HG03521 (cell line): ENCODE data around the gene DNAH14.
"Not testable (repeated sequence)": the region's sequence is repeated elsewhere in the genome, so short reads cannot be mapped to it uniquely, and the experiment has no call there.

Source experiments
- ATAC-seq: cut with Tn5 transposase; IDR thresholded peaks from one replicate; pipeline ENCODE4 v1.9.1; 2021; ENCODE audit warnings: mild to moderate bottlenecking, moderate library complexity; ENCODE audit not compliant: unreplicated experiment

The DNAH14 gene

DNA sequence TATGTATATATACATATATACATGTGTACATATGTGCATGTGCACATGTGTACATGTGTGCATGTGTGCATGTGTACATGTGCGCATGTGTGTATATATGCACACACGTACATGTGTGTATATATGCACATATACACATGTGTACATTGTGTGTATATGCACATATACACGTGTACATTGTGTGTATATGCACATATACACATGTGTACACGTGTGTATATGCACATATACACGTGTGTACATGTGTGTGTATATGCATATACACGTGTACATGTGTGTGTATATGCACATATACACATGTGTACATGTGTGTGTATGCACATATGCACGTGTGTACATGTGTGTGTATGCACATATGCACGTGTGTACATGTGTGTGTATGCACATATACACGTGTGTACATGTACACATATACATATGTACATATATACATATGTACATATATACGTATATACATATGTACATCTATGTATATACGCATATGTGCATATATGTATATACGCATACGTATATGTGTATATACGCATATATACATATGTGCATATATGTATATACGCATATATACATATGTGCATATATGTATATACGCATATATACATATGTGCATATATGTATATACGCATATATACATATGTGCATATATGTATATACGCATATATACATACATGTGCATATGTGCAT, 405.8 kb downstream of the DNAH14 start:
- not testable (repeated sequence) for ATAC-seq

DNA sequence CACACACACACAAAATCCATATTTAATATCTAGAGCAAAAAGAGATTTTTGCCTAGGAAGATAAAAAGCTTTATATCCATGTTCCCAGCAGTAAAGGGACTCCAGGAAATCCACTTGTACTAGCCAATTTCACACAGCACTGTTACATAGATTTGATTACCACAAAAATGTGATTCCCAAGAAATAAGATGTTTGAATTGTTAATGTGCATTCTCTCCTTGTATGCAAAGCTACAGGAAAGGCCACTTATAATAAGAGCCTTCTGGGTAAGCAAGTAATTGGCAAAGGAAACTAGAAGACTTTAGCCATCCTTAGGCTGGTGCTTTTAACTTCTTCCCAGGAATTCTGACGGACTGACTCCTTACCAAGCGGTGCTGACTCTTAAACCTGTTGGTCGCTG, 409.1 kb downstream of the DNAH14 start:
- ATAC-seq: no peak

DNA sequence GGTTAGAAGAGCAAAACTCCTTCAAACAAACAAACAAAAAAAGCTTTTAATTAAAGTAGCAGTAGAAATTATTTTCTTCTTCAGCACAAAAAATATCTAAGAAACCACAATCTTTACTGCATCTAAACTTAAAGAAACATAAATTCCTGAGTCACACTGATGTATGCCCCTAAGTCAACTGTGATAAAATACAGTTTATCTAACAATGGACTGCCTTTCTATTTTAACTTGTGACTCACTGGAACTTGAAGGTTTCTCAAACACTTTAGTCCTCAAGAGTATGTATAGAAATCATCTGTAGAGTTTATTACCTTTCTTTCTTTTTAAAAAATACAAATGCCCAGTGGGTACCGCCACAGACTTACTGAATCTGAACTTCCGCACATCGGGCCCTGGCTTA, 412.2 kb downstream of the DNAH14 start:
- ATAC-seq: no peak

DNA sequence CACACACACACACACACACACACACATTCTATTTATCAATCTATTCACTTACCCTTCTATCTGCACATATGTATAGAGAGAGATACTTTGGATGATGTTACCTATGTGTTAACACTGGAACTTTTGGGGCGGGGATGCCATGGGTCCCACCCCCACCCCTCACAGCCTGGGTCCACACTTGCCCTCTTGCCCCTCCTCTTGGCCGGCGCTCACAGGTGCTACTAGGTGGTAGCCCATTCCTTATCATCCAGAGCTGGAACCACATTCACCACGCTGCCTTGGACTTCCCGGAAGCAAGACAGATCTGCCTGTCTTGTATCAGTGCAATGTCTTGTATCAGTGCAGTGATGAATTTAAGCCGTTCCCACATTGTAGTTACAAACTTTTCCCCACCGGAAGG, 413.2 kb downstream of the DNAH14 start:
- no peak for ATAC-seq

DNA sequence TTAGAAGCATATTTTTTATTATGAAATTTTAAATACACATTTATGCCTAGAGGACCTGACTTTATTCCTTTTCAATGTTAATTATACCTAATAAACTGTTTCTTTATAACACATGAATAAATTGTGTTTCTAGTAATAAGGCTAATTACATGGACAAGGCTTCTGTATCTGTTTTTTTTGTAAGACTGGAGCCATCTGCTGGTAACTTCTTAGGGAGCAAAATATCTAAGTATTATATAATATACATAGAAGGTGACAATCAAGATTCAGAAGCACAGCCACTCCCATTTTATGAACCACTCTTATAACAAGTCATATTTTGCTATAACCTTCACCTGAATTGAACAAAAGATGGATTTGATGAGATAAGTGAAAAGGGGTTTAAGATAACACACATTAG, 414.1 kb downstream of the DNAH14 start:
- ATAC-seq: no peak

DNA sequence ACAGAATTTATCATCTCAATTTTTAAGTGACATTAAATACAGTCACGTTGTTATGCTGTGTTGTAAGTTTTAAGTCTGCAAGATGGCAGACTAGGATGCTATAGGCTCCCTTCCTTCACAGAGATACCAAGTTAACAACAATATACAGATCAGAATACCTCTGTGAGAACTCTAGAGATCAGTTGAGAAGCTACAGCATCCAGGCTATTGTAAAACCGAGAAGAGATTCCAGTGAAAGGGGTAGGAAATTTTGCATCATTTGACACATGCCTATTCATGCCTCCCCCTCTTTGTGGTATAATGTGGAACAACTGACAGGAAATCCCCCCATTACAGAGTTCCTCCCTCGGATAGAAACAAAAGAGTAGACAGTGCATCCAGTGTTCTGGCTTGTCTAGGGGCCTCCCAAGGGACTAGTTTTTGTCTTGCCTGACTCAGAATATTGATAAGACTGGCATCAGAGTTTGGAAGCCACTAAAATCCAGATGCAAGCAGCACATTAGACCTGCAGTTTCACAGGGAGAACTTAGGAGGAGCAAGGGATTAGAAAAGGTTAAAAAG, 417.7 kb downstream of the DNAH14 start:
- ATAC-seq: no peak

DNA sequence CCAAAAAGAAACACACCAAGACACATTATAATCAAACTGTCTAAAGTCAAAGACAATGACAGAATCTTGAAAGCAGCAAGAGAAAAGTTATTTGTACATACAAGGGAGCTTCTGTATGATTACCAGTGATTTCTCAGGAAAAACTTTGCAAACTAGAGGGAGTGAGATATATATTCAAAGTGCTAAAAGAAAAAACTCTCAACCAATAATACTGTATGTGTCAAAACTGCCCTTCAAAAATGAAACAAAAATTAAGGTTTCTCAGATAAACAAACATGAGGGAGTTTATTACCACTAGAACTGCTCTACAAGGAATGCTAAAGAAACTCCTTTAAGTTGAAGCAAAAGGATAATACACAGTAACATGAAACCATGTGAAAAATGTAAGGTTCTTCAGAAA, 418.9 kb downstream of the DNAH14 start:
- no peak for ATAC-seq

DNA sequence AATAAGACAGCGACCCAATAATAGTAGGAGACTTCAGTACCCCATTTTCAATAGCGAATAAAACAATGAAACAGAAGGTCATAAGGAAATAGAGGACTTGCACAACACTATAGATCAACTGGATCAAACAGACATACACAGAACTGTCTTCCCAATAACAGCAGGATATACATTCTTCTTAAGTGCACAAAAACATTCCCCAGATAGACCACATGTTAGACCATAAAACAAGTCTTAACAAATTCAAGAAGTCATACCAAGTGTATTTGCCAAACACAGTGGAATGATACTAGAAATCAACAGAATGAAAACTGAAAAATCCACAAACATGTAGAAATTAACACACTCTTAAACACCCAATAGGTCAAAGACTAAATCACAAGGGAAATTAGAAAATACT, 420.4 kb downstream of the DNAH14 start:
- no peak for ATAC-seq

DNA sequence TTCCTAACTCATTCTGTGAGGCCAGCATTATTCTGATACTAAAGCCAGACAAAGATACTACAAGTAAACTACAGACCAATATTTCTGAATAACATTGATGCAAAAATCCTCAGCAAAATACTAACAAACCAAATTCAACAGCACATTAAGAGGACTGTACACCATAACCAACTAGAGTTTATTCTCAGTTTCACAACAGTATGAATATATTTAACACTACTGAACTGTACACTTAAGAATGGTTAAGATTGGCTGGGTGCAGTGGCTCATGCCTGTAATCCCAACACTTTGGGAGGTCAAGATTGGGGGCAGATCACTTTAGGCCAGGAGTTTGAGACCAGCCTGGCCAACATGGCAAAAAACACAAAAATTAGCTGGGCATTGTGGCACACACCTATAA, 421.4 kb downstream of the DNAH14 start:
- no peak for ATAC-seq

DNA sequence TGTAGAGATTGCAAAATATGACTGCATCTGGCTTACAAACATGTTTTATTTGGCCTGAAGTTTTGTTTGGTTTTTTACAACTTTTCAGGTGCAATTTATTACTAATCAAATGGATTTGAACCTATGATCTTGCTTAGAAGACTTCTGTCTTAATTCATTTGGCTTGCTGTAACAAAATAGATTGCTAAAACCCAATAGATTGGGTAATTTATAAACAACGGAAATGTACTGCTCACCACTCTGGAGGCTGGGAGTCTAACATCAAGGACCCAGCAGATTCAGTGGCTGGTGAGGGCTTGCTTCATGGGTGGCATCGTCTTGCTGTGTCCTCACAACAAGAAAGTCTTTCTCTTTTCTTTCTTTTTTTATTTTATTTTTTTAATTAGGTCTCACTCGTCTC, 425.4 kb downstream of the DNAH14 start:
- no peak for ATAC-seq

DNA sequence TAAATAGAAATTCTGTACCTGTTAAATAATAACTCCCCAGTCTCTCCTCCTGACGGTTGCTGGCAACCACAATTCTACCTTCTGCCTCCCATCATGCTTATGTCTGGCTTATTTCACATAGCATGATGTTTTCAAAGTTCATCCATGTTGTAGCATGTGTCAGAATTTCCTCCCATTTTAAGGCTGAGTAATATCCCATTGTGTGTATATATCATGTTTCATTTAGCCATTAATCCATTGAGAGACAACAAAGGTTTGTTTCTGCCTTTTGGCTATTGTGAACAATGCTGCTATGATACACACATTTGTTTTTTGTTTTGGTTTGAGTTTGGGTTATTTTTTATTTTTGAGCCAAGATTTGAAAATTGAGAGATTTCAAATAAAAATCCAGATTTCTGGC, 426.4 kb downstream of the DNAH14 start:
- ATAC-seq: no peak

DNA sequence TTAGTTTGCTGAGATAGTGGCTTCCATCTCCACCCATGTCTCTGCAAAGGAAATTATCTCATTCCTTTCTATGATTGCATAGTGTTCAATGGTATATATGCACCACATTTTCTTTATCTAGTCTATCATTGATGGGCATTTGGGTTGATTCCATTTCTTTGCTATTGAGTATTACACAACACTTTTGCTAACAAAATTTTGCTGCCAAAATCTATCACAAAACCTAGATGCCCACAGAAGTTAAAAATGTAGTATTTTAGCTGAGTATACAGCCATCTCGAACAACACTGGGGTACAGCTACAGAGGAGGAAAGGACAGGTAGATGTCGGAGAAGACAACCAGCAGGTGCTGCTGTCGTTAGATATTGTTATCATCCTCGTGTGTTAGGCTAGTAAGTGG, 430.6 kb downstream of the DNAH14 start:
- no peak for ATAC-seq

DNA sequence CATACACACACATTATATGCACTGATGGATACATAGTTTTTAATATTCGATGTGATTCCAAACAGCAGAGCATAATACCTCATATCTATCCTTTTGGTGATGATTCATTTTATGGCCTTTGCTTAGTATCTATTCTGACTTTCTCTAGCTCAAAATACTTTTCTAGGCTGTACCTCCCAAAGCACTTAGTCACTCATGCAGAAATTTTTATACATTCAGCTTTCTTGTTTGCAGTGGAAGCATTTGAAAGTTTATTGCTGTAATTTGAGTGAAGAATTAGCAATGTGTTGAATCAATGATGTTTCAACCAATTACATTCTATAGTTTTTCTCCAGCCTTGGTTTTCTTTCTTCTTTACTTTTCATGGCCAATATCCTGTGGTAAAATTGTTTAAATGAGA, 431.7 kb downstream of the DNAH14 start:
- no peak for ATAC-seq

DNA sequence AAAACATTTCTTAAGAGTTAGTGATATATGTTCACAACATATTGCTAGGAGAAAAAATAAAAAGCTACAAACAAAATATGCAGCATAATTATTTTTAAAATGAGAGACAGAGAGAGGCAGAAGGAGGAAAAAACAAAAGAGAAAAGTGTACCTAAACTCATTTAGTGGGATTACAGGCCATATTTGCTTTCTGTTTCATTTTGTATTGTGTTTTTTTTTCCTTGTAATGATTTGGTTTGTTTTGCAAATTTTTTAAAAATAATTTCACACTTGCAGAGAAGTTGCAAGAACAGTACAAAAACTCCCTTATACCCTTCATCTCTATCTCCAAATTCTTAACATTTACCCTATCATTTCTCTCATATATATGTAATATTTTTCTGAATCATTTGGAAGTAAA, 433.3 kb downstream of the DNAH14 start:
- no peak for ATAC-seq

DNA sequence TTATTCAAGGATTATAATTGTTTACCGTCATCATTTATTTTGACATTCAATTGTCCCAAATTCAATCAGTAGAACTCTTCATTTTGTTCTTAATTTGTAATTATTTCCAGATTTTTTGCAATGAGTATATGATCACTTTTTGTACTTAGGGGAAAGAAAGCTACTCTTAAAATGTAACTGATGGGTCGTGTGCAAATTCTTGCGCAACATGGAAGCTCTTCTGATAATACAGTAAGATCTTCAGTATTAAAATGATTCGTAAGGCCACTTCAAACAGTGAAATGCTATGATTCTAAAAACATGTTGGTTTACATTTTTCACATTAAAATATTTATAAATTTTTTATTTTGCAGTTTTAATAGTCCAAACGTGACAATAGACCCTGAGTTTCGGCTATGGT, 435.0 kb downstream of the DNAH14 start:
- ATAC-seq: no peak

DNA sequence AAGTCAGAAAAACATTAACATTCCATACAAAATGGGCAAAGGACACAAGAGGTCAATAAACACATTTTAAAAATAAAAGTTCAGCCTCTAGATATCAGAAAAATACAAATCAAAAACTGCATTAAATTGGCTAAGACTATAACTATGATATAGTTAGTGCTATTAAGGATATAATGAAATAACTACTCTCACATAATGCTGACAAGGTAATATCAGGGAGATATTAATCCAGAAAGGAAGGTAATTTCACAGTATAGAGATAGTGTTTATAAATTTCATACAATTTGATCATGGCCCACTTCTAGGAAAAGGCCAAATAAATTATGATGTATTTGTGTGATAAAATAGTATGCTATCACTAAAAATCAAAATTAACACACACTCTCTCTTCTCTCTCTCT, 436.5 kb downstream of the DNAH14 start:
- no peak for ATAC-seq

DNA sequence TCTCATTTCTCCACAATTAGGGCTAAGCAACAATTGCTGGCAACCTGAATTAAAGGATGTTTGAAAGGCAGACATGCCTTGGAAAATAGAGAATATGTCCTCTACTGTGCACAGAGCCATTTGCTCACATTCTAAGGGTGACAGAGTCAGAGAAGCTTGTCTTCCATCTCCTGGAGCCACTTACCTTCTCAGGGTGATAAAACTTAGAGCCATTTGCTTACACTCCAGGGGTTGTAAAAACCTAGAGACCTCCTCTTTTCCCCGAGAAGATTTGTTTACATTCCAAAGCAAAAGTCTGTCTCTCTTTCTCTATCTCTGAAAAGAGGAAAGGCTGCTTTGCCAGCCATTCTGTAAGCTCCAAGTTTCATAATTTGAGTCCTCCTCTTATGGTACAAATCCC, 437.1 kb downstream of the DNAH14 start:
- ATAC-seq: no peak

DNA sequence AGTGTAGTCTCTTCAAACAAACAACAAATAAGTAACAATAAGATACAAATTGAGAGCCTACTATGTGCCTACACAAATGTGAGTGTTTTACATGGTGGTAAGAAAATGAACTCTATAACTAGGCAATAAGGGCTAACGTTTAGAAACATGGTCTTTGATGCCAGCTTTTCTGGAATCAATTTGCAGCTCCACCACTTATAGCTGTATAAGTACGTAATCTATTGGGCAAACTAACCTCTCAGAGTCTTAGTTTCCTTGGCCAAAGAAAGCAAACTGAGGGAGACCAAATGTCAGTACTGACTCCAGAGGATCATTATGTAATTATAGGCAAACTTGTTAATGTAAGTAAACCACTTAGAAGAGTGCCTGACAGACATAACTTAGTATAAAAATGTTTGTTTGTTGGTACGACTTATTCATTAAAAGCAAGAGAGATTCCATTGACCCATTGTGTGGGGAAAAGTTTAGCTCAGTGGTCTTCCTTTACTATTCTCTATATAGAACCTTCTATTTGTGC, 438.6 kb downstream of the DNAH14 start:
- no peak for ATAC-seq

DNA sequence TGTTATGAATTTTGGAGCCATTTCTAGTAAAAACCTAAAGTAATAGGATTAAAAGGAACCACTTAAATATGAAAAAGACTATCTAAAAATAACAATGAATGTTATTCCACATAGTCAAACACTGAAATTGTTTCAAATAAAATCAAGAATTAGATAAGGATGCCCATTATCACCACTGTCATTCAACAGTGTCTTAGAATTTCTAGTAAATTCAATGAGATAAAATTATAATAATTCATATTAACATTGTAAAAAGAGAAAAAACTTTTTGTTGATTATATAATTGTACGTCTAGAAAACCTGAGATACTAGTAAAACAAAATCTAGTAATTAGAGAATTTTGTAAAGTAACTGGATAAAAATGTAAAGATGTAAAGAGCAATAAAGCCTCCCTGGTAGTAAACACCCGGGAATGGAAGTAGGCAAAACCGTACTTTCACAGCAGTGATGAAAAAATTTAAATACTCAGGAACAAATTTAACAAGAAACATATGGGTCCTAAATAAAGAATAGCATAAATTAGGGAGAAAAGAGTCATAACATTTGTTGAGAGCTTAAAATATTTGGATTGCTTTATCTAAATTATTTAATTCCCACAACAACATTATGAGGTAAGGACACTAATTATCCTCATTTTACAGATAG, 442.0 kb downstream of the DNAH14 start:
- ATAC-seq: no peak

DNA sequence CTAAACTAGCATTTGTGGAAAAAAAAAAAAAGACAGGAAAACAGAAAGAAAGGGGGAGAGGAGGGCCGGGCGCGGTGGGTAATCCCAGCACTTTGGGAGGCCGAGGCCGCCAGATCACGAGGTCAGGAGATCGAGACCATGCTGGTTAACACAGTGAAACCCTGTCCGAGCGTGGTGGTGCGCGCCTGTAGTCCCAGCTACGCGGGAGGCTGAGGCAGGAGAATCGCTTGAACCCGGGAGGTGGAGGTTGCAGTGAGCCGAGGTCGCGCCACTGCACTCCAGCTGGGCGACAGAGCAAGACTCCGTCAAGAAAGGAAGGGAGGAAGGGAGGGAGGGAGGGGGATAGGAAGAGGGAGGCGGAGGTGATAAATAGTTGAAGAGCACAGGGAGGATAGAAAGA, 443.7 kb downstream of the DNAH14 start:
- ATAC-seq: no peak

DNA sequence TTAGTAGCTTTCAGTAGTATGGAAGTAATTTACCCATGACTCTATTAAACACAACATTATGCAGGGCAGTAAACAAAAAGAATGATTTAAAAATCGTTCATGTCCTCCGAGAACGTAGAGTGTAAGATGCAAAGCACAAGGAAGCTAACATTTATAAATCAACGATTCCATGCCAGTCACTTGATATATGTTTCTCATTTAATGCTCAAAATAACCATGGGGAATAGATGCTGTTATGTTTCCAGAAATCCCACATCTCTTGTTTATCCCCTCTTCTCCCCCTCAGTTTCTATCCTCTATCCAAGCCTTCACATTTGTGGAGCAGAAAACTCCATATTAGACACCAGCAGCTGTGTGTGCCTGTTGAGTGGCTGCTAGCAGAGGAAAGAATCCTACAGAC, 445.5 kb downstream of the DNAH14 start:
- no peak for ATAC-seq

DNA sequence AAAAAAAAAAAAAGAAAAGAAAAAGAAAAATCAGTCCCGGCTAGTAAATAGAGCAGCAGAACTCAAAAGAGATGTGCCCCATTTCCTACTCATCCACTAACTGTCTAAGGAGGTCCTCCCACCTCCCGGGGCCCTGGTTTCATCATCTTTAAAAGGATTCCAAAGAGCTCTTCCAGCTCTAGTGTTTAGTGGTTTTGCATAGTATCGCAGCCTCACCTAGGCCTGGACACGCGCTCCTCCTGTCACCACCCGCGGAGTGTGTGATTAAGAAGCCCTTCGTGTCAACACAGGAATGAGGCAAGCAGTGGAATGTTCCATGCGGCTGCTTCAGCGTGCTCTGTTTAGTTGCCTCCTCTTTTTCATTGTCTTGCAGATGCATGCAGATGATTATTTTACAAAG, 449.4 kb downstream of the DNAH14 start:
- ATAC-seq: no peak
